Measurements from ENCODE around the gene ANGPTL4.
"Not testable (repeated sequence)": the region's sequence is repeated elsewhere in the genome, so short reads cannot be mapped to it uniquely, and the experiment has no call there.

ANGPTL4 gene

GRCh38 chr19:8370176-8371010 lies 6.4 kb downstream of the ANGPTL4 start:
- Histone ChIP-seq H3K4me3 (ENCODE audit: insufficient read length, low read depth) (no peak overlapping the region), H3K9ac (ENCODE audit: insufficient read length, low read depth) (peak overlapping the region; percentile 56), H3K4me1 (ENCODE audit: insufficient read depth, insufficient read length) (peaks cover 18% of the 10 kb centered on the region), H3K36me3 (ENCODE audit: insufficient read depth, insufficient read length, low read length) (peaks cover 6% of the 10 kb centered on the region), H3K27me3 (ENCODE audit: insufficient read depth, insufficient read length) (peaks cover 20% of the 10 kb centered on the region), H3K9me3 (ENCODE audit: insufficient read depth, low read length) (no peaks in the 10 kb centered on the region)
- no peak for TF ChIP-seq ZNF274 (IDR thresholded peaks at IDR 0.05; ENCODE audit: low read depth, low read length)
- no peak for TF ChIP-seq YY1 (IDR thresholded peaks at IDR 0.05; ENCODE audit: insufficient read depth, insufficient read length)
- no peak for TF ChIP-seq SUZ12 (IDR thresholded peaks at IDR 0.05; ENCODE audit: extremely low read depth, insufficient read depth, insufficient read length)
- no peak for DNase-seq (ENCODE audit: low read depth, low spot score)

GRCh38 chr19:8371011-8371804 lies 7.3 kb downstream of the ANGPTL4 start:
- no peak for TF ChIP-seq SUZ12 (IDR thresholded peaks at IDR 0.05; ENCODE audit: extremely low read depth, insufficient read depth, insufficient read length)
- TF ChIP-seq ZNF274 (IDR thresholded peaks at IDR 0.05; ENCODE audit: low read depth, low read length), result no peak
- TF ChIP-seq YY1 (IDR thresholded peaks at IDR 0.05; ENCODE audit: insufficient read depth, insufficient read length), result no peak
- Histone ChIP-seq H3K4me1 (ENCODE audit: insufficient read depth, insufficient read length) (peaks cover 18% of the 10 kb centered on the region), H3K4me3 (ENCODE audit: insufficient read length, low read depth) (no peak overlapping the region), H3K9me3 (ENCODE audit: insufficient read depth, low read length) (no peaks in the 10 kb centered on the region), H3K27me3 (ENCODE audit: insufficient read depth, insufficient read length) (peaks cover 12% of the 10 kb centered on the region), H3K9ac (ENCODE audit: insufficient read length, low read depth) (peak overlapping the region; percentile 56), H3K36me3 (ENCODE audit: insufficient read depth, insufficient read length, low read length) (peaks cover 6% of the 10 kb centered on the region)
- no peak for DNase-seq (ENCODE audit: low read depth, low spot score)

- H3K9ac ChIP-seq (ENCODE audit: insufficient read length, low read depth), result no peak overlapping the region
- no peak for TF ChIP-seq SUZ12 (IDR thresholded peaks at IDR 0.05; ENCODE audit: extremely low read depth, insufficient read depth, insufficient read length)
- no peak for TF ChIP-seq YY1 (IDR thresholded peaks at IDR 0.05; ENCODE audit: insufficient read depth, insufficient read length)
- no peak for TF ChIP-seq ZNF274 (IDR thresholded peaks at IDR 0.05; ENCODE audit: low read depth, low read length)
Measured at GRCh38 chr19:8373867-8374813, 10.2 kb downstream of the ANGPTL4 start.

GRCh38 chr19:8375766-8376165 lies 11.8 kb downstream of the ANGPTL4 start:
- H3K27me3 ChIP-seq (ENCODE audit: insufficient read depth, insufficient read length); H3K9ac ChIP-seq (ENCODE audit: insufficient read length, low read depth); H3K4me3 ChIP-seq (ENCODE audit: insufficient read length, low read depth); DNase-seq (ENCODE audit: low read depth, low spot score); H3K4me1 ChIP-seq (ENCODE audit: insufficient read depth, insufficient read length); H3K36me3 ChIP-seq (ENCODE audit: insufficient read depth, insufficient read length, low read length): not testable (repeated sequence)
- H3K9me3 ChIP-seq (ENCODE audit: insufficient read depth, low read length), result peaks cover 11% of the 10 kb centered on the region; the same call in 1 of the 2 replicates

More at GRCh38 chr19:8373867-8374813, 10.2 kb downstream of the ANGPTL4 start:
- no peaks in the 10 kb centered on the region for H3K27me3 ChIP-seq (ENCODE audit: insufficient read depth, insufficient read length)
- peaks cover 9% of the 10 kb centered on the region for H3K4me1 ChIP-seq (ENCODE audit: insufficient read depth, insufficient read length)
- no peak for DNase-seq (ENCODE audit: low read depth, low spot score)
- peaks cover 4% of the 10 kb centered on the region; the same call in 1 of the 2 replicates for H3K9me3 ChIP-seq (ENCODE audit: insufficient read depth, low read length)
- peaks cover 6% of the 10 kb centered on the region for H3K36me3 ChIP-seq (ENCODE audit: insufficient read depth, insufficient read length, low read length)
- no peak overlapping the region for H3K4me3 ChIP-seq (ENCODE audit: insufficient read length, low read depth)

GRCh38 chr19:8376373-8376974 lies 12.5 kb downstream of the ANGPTL4 start:
- H3K36me3 ChIP-seq (ENCODE audit: insufficient read depth, insufficient read length, low read length); DNase-seq (ENCODE audit: low read depth, low spot score); H3K4me1 ChIP-seq (ENCODE audit: insufficient read depth, insufficient read length); H3K4me3 ChIP-seq (ENCODE audit: insufficient read length, low read depth); H3K27me3 ChIP-seq (ENCODE audit: insufficient read depth, insufficient read length); H3K9ac ChIP-seq (ENCODE audit: insufficient read length, low read depth): not testable (repeated sequence)
- H3K9me3 ChIP-seq (ENCODE audit: insufficient read depth, low read length), result peaks cover 11% of the 10 kb centered on the region; the same call in 1 of the 2 replicates

GRCh38 chr19:8377598-8377997 lies 13.6 kb downstream of the ANGPTL4 start:
- Histone ChIP-seq H3K9me3 (ENCODE audit: insufficient read depth, low read length) (peaks cover 11% of the 10 kb centered on the region; the same call in 1 of the 2 replicates), H3K36me3 (ENCODE audit: insufficient read depth, insufficient read length, low read length) (peaks cover 6% of the 10 kb centered on the region), H3K4me1 (ENCODE audit: insufficient read depth, insufficient read length) (no peaks in the 10 kb centered on the region), H3K9ac (ENCODE audit: insufficient read length, low read depth) (no peak overlapping the region), H3K27me3 (ENCODE audit: insufficient read depth, insufficient read length) (no peaks in the 10 kb centered on the region), H3K4me3 (ENCODE audit: insufficient read length, low read depth) (no peak overlapping the region)
- TF ChIP-seq YY1 (IDR thresholded peaks at IDR 0.05; ENCODE audit: insufficient read depth, insufficient read length) (no peak), SUZ12 (IDR thresholded peaks at IDR 0.05; ENCODE audit: extremely low read depth, insufficient read depth, insufficient read length) (no peak), ZNF274 (IDR thresholded peaks at IDR 0.05; ENCODE audit: low read depth, low read length) (no peak)
- no peak for DNase-seq (ENCODE audit: low read depth, low spot score)

GRCh38 chr19:8379156-8379891 lies 15.4 kb downstream of the ANGPTL4 start:
- DNase-seq (ENCODE audit: low read depth, low spot score); H3K4me1 ChIP-seq (ENCODE audit: insufficient read depth, insufficient read length); H3K36me3 ChIP-seq (ENCODE audit: insufficient read depth, insufficient read length, low read length); H3K27me3 ChIP-seq (ENCODE audit: insufficient read depth, insufficient read length); H3K9ac ChIP-seq (ENCODE audit: insufficient read length, low read depth); H3K4me3 ChIP-seq (ENCODE audit: insufficient read length, low read depth): not testable (repeated sequence)
- peaks cover 11% of the 10 kb centered on the region; the same call in 1 of the 2 replicates for H3K9me3 ChIP-seq (ENCODE audit: insufficient read depth, low read length)

GRCh38 chr19:8384569-8384968 lies 20.6 kb downstream of the ANGPTL4 start:
- H3K27me3 ChIP-seq (ENCODE audit: insufficient read depth, insufficient read length); H3K36me3 ChIP-seq (ENCODE audit: insufficient read depth, insufficient read length, low read length); H3K4me3 ChIP-seq (ENCODE audit: insufficient read length, low read depth); H3K4me1 ChIP-seq (ENCODE audit: insufficient read depth, insufficient read length); H3K9ac ChIP-seq (ENCODE audit: insufficient read length, low read depth); DNase-seq (ENCODE audit: low read depth, low spot score): not testable (repeated sequence)
- H3K9me3 ChIP-seq (ENCODE audit: insufficient read depth, low read length), result peaks cover 16% of the 10 kb centered on the region; the same call in 1 of the 2 replicates

- H3K36me3 ChIP-seq (ENCODE audit: insufficient read depth, insufficient read length, low read length); H3K27me3 ChIP-seq (ENCODE audit: insufficient read depth, insufficient read length); H3K9ac ChIP-seq (ENCODE audit: insufficient read length, low read depth); H3K4me1 ChIP-seq (ENCODE audit: insufficient read depth, insufficient read length); DNase-seq (ENCODE audit: low read depth, low spot score); H3K4me3 ChIP-seq (ENCODE audit: insufficient read length, low read depth): not testable (repeated sequence)
- H3K9me3 ChIP-seq (ENCODE audit: insufficient read depth, low read length), result peaks cover 12% of the 10 kb centered on the region; the same call in 1 of the 2 replicates
Measured at GRCh38 chr19:8385103-8385502, 21.1 kb downstream of the ANGPTL4 start.
